Panc1 (cell line): ENCODE data around the gene PPP1R3F. TPM values are rescaled to one million over a fixed set of nuclear protein-coding genes. Genes with fewer than 3 reads are reported as not detected.

Experiments
- ATAC-seq: fragments of 200-7000 bp; cut with Tn5 transposase; 2 replicates; pipeline ENCODE4 v1.9.1; 2020; ENCODE audit warnings: mild to moderate bottlenecking, moderate library complexity
- BruUV-seq: library from RNA; stranded (reverse); fragments of 400-500 nt; replicated peaks from 2 replicates; lab custom pipeline; 2021; lab: Mats Ljungman, UMichigan
- CTCF ChIA-PET: fragments of 300-600 bp; sonication (Branson Sonifier 250); formaldehyde crosslinking; loops from one replicate; lab custom pipeline; 2022; ENCODE audit warnings: antibody characterized with exemption; lab: Charles Lee
- POLR2A ChIA-PET: fragments of 300-600 bp; sonication (Branson Sonifier 250); formaldehyde crosslinking; loops from one replicate; lab custom pipeline; 2022; ENCODE audit warnings: antibody characterized with exemption; lab: Charles Lee
- DNase-seq: peaks from one replicate; pipeline ENCODE4 v3.0.0-alpha.2; 2010; ENCODE audit warnings: low read depth, low spot score
- H3K27ac ChIP-seq: 2 replicates; pipeline ENCODE4 v1.5.1; 2011; ENCODE audit warnings: mild to moderate bottlenecking, low read length, inconsistent platforms
- H3K27me3 ChIP-seq: fragments of 200-500 bp; sonication (Bioruptor generic); 2 replicates; pipeline ENCODE4 v1.6.0; 2014; ENCODE audit warnings: low read length, inconsistent platforms; ENCODE audit not compliant: control insufficient read depth, insufficient read depth
- H3K36me3 ChIP-seq: fragments of 200-500 bp; sonication (Bioruptor generic); 2 replicates; pipeline ENCODE4 v1.5.1; 2014; ENCODE audit warnings: inconsistent platforms, mild to moderate bottlenecking, low read length, moderate library complexity; ENCODE audit not compliant: control insufficient read depth, insufficient read depth
- H3K4me1 ChIP-seq: 2 replicates; pipeline ENCODE4 v1.5.1; 2011; ENCODE audit warnings: inconsistent platforms, mild to moderate bottlenecking, low read length, moderate library complexity; ENCODE audit not compliant: control insufficient read depth, insufficient read depth
- H3K4me3 ChIP-seq, 2 experiments: 2 replicates each; pipeline ENCODE4 v1.5.1; 2011 to 2012; ENCODE audit warnings: low read depth in 2 of 2, low read length in 2 of 2, mild to moderate bottlenecking in 2 of 2, inconsistent platforms in 1 of 2, moderate library complexity in 1 of 2
- H3K9me3 ChIP-seq: fragments of 200-500 bp; sonication (Bioruptor generic); 2 replicates; pipeline ENCODE4 v1.5.1; 2014; ENCODE audit warnings: low read depth, mild to moderate bottlenecking, inconsistent platforms, low read length, moderate library complexity; ENCODE audit not compliant: control insufficient read depth, insufficient read depth
- CTCF ChIP-seq: fragments of 450-650 bp; IDR thresholded peaks from 2 replicates; pipeline ENCODE4 v1.5.1; 2017; ENCODE audit warnings: mild to moderate bottlenecking
- POLR2AphosphoS5 ChIP-seq: IDR thresholded peaks from 2 replicates; pipeline ENCODE4 v1.6.1; 2012; ENCODE audit warnings: mild to moderate bottlenecking, low read depth, low read length, moderate library complexity
- REST ChIP-seq, 2 experiments: IDR thresholded peaks; 2 replicates each; pipeline ENCODE4 v1.6.1; 2011 to 2012; ENCODE audit warnings: low read depth in 2 of 2, control low read depth in 1 of 2, low read length in 1 of 2, mild to moderate bottlenecking in 1 of 2, moderate library complexity in 1 of 2; ENCODE audit not compliant: insufficient read depth in 1 of 2
- SIN3A ChIP-seq: IDR thresholded peaks from 2 replicates; pipeline ENCODE4 v1.6.1; 2012; ENCODE audit warnings: low read depth, mild to moderate bottlenecking, low read length, moderate library complexity, borderline replicate concordance; ENCODE audit not compliant: insufficient read depth
- TCF7L2 ChIP-seq: IDR thresholded peaks from 2 replicates; pipeline ENCODE4 v1.6.1; 2011; ENCODE audit warnings: mild to moderate bottlenecking, low read depth, low read length, inconsistent platforms
- in situ Hi-C: cut with HindIII; loops from 2 replicates; pipeline ENCODE4 v1.10.0; 2016; ENCODE audit warnings: low sequenced_read_pairs, low pct_unique_long_range_greater_than_20kb
- intact Hi-C: fragments of 100-400 bp; cut with micrococcal nuclease; formaldehyde crosslinking; loops from one replicate; pipeline ENCODE4 v1.10.0; 2022; ENCODE audit not compliant: unreplicated experiment
- total RNA-seq: library from RNA; stranded (reverse); gene quantifications from one replicate; pipeline ENCODE4 v1.2.1, GENCODE V29; 2021; ENCODE audit not compliant: unreplicated experiment

PPP1R3F gene
- total RNA-seq, 1 experiment from 2014 or later, result 8.3 TPM

GRCh38 chrX:49264460-49264859, 5.1 kb upstream of the PPP1R3F start, which contains the start of gene FOXP3:
Gene FOXP3, minus strand, starts transcription at chrX:49264710. Its CDS starts 6,205 bp downstream, at chrX:49258505.
- no TSS peak for BruUV-seq
- ATAC-seq (no peak), DNase-seq (no peak)
- Histone ChIP-seq H3K27ac (no peak within 1 kb of the TSS), H3K4me1 (no peaks in the 10 kb centered on the region), H3K36me3 (no peaks in the 10 kb centered on the region), H3K27me3 (no peaks in the 10 kb centered on the region), H3K9me3 (no peaks in the 10 kb centered on the region), H3K4me3 (no peak within 1 kb of the TSS)
- in situ Hi-C loops, result no loop called here
- intact Hi-C loops, result no loop called here
- POLR2A ChIA-PET, result no interaction called here
- CTCF ChIA-PET, result no interaction called here
- TF ChIP-seq REST (IDR thresholded peaks at IDR 0.05; ENCODE audit: insufficient read depth in 1 of 2, low read depth in 2 of 2, low read length in 1 of 2) (no peak), SIN3A (no peak), CTCF (no peak), TCF7L2 (no peak), POLR2AphosphoS5 (no peak)

- CTCF ChIA-PET, result no interaction called here
- intact Hi-C loops, result no loop called here
- no peak for ATAC-seq
Measured at GRCh38 chrX:49266523-49267445, 2.8 kb upstream of the PPP1R3F start.

More at GRCh38 chrX:49266523-49267445, 2.8 kb upstream of the PPP1R3F start:
- H3K4me1 ChIP-seq, result peaks cover 11% of the 10 kb centered on the region
- H3K4me3 ChIP-seq, result no peak overlapping the region
- POLR2A ChIA-PET, result interaction anchor here (0.7 kb wide), 1 partner anchor 658 kb away, joined by 3 read pairs; no protein-coding TSS in a partner anchor
- no peaks in the 10 kb centered on the region for H3K36me3 ChIP-seq
- H3K9me3 ChIP-seq, result no peaks in the 10 kb centered on the region
- no TSS peak for BruUV-seq
- no peak for DNase-seq
- TF ChIP-seq REST (IDR thresholded peaks at IDR 0.05; ENCODE audit: insufficient read depth in 1 of 2, low read depth in 2 of 2, low read length in 1 of 2), result no peak
- TF ChIP-seq TCF7L2, result no peak
- no peak for TF ChIP-seq POLR2AphosphoS5
- TF ChIP-seq CTCF, result no peak
- TF ChIP-seq SIN3A, result no peak
- H3K27ac ChIP-seq, result no peak overlapping the region
- in situ Hi-C loops, result no loop called here
- H3K27me3 ChIP-seq, result no peaks in the 10 kb centered on the region
